GM21576 (cell line): Measurements from ENCODE around the gene PSMB2.

Experiments
- ATAC-seq: cut with Tn5 transposase; IDR thresholded peaks from one replicate; pipeline ENCODE4 v1.9.1; 2021; ENCODE audit warnings: mild to moderate bottlenecking, moderate library complexity; ENCODE audit not compliant: unreplicated experiment

PSMB2 gene

GRCh38 chr1:35557611-35558373 is 83.5 kb downstream of the PSMB2 start, which contains the start of gene NCDN:
Gene NCDN (plus strand): TSS chr1:35557799. CDS start chr1:35558191, 392 bp downstream.
- peak; percentile 78 for ATAC-seq

GRCh38 chr1:35557118-35557610 is 84.2 kb downstream of the PSMB2 start, which contains the start of gene KIAA0319L:
Gene KIAA0319L (minus strand): TSS chr1:35557403. CDS start chr1:35554491, 2,912 bp downstream.
- ATAC-seq = peak; percentile 61

GRCh38 chr1:35556484-35557117 is 84.7 kb downstream of the PSMB2 start:
- ATAC-seq = no peak

GRCh38 chr1:35555601-35556477 is 85.5 kb downstream of the PSMB2 start:
- ATAC-seq = no peak

- no peak for ATAC-seq
Observed at GRCh38 chr1:35555212-35555584, 86.1 kb downstream of the PSMB2 start.

- ATAC-seq = no peak
Observed at GRCh38 chr1:35554266-35555211, 86.8 kb downstream of the PSMB2 start.

- no peak for ATAC-seq
Observed at GRCh38 chr1:35553851-35554250, 87.5 kb downstream of the PSMB2 start.
